BE2C (cell line): ENCODE data around the gene TBC1D10B.

Source experiments
- DNase-seq: peaks from one replicate; pipeline ENCODE4 v3.0.0-alpha.2; 2020
- H3K27me3 ChIP-seq: fragments of 250-450 bp; sonication (Bioruptor Pico); 2 replicates; pipeline ENCODE4 v1.5.1; 2020; ENCODE audit warnings: mild to moderate bottlenecking
- H3K36me3 ChIP-seq: fragments of 250-450 bp; sonication (Bioruptor Pico); 2 replicates; pipeline ENCODE4 v1.5.1; 2020; ENCODE audit warnings: mild to moderate bottlenecking
- H3K4me1 ChIP-seq: fragments of 250-450 bp; sonication (Bioruptor Pico); 2 replicates; pipeline ENCODE4 v1.5.1; 2020
- H3K4me3 ChIP-seq: 2 replicates; pipeline ENCODE4 v1.5.1; 2011; ENCODE audit warnings: low read depth, low read length
- H3K9me3 ChIP-seq: fragments of 250-450 bp; sonication (Bioruptor Pico); 2 replicates; pipeline ENCODE4 v1.5.1; 2020
- CTCF ChIP-seq: IDR thresholded peaks from 2 replicates; pipeline ENCODE4 v1.5.1; 2012; ENCODE audit warnings: mild to moderate bottlenecking, low read depth, low read length

The TBC1D10B gene

GRCh38 chr16:30378236-30379157 is 8.2 kb upstream of the TBC1D10B start:
- 0 out of 2 replicates have a peak, but pooled peaks have one; percentile 3 for TF ChIP-seq CTCF
- DNase-seq: peak; percentile 100
- Histone ChIP-seq H3K4me1 (peaks cover 8% of the 10 kb centered on the region; the same call in 1 of the 2 replicates), H3K9me3 (no peaks in the 10 kb centered on the region), H3K36me3 (no peaks in the 10 kb centered on the region), H3K27me3 (no peaks in the 10 kb centered on the region), H3K4me3 (peak overlapping the region; percentile 68)

GRCh38 chr16:30377812-30378235 is 7.5 kb upstream of the TBC1D10B start:
- DNase-seq: peak; percentile 92
- no peak for TF ChIP-seq CTCF
- Histone ChIP-seq H3K4me3 (peak overlapping the region; percentile 68), H3K36me3 (no peaks in the 10 kb centered on the region), H3K4me1 (peaks cover 8% of the 10 kb centered on the region; the same call in 1 of the 2 replicates), H3K9me3 (no peaks in the 10 kb centered on the region), H3K27me3 (no peaks in the 10 kb centered on the region)

GRCh38 chr16:30377050-30377811 is 6.9 kb upstream of the TBC1D10B start:
- Histone ChIP-seq H3K9me3 (no peaks in the 10 kb centered on the region), H3K4me1 (peaks cover 8% of the 10 kb centered on the region; the same call in 1 of the 2 replicates), H3K36me3 (no peaks in the 10 kb centered on the region), H3K4me3 (peak overlapping the region; percentile 68), H3K27me3 (no peaks in the 10 kb centered on the region)
- TF ChIP-seq CTCF: no peak
- no peak for DNase-seq

- Histone ChIP-seq H3K27me3 (no peaks in the 10 kb centered on the region), H3K4me3 (no peak overlapping the region), H3K4me1 (peaks cover 10% of the 10 kb centered on the region), H3K36me3 (no peaks in the 10 kb centered on the region), H3K9me3 (no peaks in the 10 kb centered on the region)
- no peak for DNase-seq
- no peak for TF ChIP-seq CTCF
These were observed 6.2 kb upstream of the TBC1D10B start for GRCh38 chr16:30376461-30376902.

- H3K9me3 ChIP-seq: no peaks in the 10 kb centered on the region
- peaks cover 9% of the 10 kb centered on the region for H3K4me1 ChIP-seq
- no peak overlapping the region for H3K4me3 ChIP-seq
- H3K27me3 ChIP-seq: no peaks in the 10 kb centered on the region
- H3K36me3 ChIP-seq: no peaks in the 10 kb centered on the region
- TF ChIP-seq CTCF: no peak
- no peak for DNase-seq
These were observed 5.6 kb upstream of the TBC1D10B start for GRCh38 chr16:30375864-30376263.

GRCh38 chr16:30374538-30374937 is 4.2 kb upstream of the TBC1D10B start, which contains the start of gene MYL11:
TSS of gene MYL11 (plus strand) at chr16:30374802. CDS start at chr16:30374858, 56 bp downstream.
- Histone ChIP-seq H3K4me3 (no peak within 1 kb of the TSS), H3K36me3 (no peaks in the 10 kb centered on the region), H3K9me3 (no peaks in the 10 kb centered on the region), H3K4me1 (peaks cover 9% of the 10 kb centered on the region), H3K27me3 (no peaks in the 10 kb centered on the region)
- no peak for DNase-seq
- TF ChIP-seq CTCF: no peak
